Endothelial cell of umbilical vein (primary cell): ENCODE measurements around the gene CDH2. TPM values are rescaled to one million over a fixed set of nuclear protein-coding genes. Genes with fewer than 3 reads are reported as not detected.

Source experiments
- BruUV-seq: library from RNA; stranded (reverse); fragments of 400-500 nt; replicated peaks from 2 replicates; lab custom pipeline; 2021; lab: Mats Ljungman, UMichigan
- CTCF ChIA-PET: fragments of 300-600, 350-600 bp; sonication (Branson Sonifier 250); formaldehyde crosslinking; loops from one replicate; lab custom pipeline; 2021; ENCODE audit warnings: antibody characterized with exemption, inconsistent platforms; lab: Charles Lee
- POLR2A ChIA-PET: fragments of 300-600, 350-600 bp; sonication (Branson Sonifier 250); formaldehyde crosslinking; loops from one replicate; lab custom pipeline; 2021; ENCODE audit warnings: antibody characterized with exemption, inconsistent platforms; lab: Charles Lee
- DNase-seq: peaks from one replicate; pipeline ENCODE4 v3.0.0-alpha.2; 2011; ENCODE audit warnings: low read depth, low spot score
- FAIRE-seq: peaks from 2 replicates; lab custom pipeline; 2011; peaks lifted over from hg19 to GRCh38; lab: Jason Lieb, UNC
- H2AFZ ChIP-seq: 2 replicates; pipeline ENCODE4 v1.6.0; 2012; ENCODE audit warnings: low read depth, low read length, control low read depth, inconsistent platforms
- H3K27ac ChIP-seq: 2 replicates; pipeline ENCODE4 v1.5.1; 2011; ENCODE audit warnings: low read depth, mild to moderate bottlenecking, control low read depth, low read length, moderate library complexity; ENCODE audit not compliant: insufficient read depth
- H3K27me3 ChIP-seq, 2 experiments: 2 replicates each; pipeline versions ENCODE4 v1.6.0 to v1.6.1; 2011; ENCODE audit warnings: low read length in 2 of 2, mixed read lengths in 1 of 2; ENCODE audit not compliant: control insufficient read depth in 2 of 2, insufficient read depth in 2 of 2
- H3K36me3 ChIP-seq, 2 experiments: 2 replicates in 1 of 2; 3 replicates in 1 of 2; pipeline ENCODE4 v1.5.1; 2011; ENCODE audit warnings: low read length in 2 of 2, mild to moderate bottlenecking in 1 of 2, moderate library complexity in 1 of 2; ENCODE audit not compliant: control insufficient read depth in 2 of 2, insufficient read depth in 2 of 2; ENCODE audit errors: extremely low read depth in 1 of 2
- H3K4me1 ChIP-seq: 3 replicates; pipeline ENCODE4 v1.5.1; 2011; ENCODE audit warnings: mild to moderate bottlenecking, low read length; ENCODE audit not compliant: control insufficient read depth, insufficient read depth; ENCODE audit errors: extremely low read depth
- H3K4me2 ChIP-seq: 2 replicates; pipeline ENCODE4 v1.6.1; 2011; ENCODE audit warnings: low read length, control low read depth, mixed read lengths; ENCODE audit not compliant: insufficient read depth
- H3K4me3 ChIP-seq, 3 experiments: fragments of 200-600 bp in 1 of 3; sonication (generic), shearing (Covaris generic) in 1 of 3; replicated peaks in 1 of 3; 2 replicates each; pipeline ENCODE4 v1.5.1; 2011 to 2016; ENCODE audit warnings: control low read depth in 3 of 3, low read length in 3 of 3, mild to moderate bottlenecking in 2 of 3, inconsistent platforms in 1 of 3, low read depth in 1 of 3, moderate library complexity in 1 of 3; ENCODE audit not compliant: insufficient read depth in 1 of 3
- H3K79me2 ChIP-seq: 2 replicates; pipeline ENCODE4 v1.6.0; 2012; ENCODE audit warnings: low read length, inconsistent platforms; ENCODE audit not compliant: control insufficient read depth, insufficient read depth
- H3K9ac ChIP-seq: replicated peaks from 2 replicates; pipeline ENCODE3; 2011; ENCODE audit warnings: low read length, control low read depth; ENCODE audit not compliant: insufficient read depth; ENCODE audit errors: extremely low read depth
- H3K9me1 ChIP-seq: replicated peaks from 3 replicates; pipeline ENCODE4 v1.6.0; 2011; ENCODE audit warnings: mild to moderate bottlenecking, low read length; ENCODE audit not compliant: control insufficient read depth, insufficient read depth; ENCODE audit errors: extremely low read depth
- H3K9me3 ChIP-seq: replicated peaks from 2 replicates; pipeline ENCODE4 v1.5.1; 2012; ENCODE audit warnings: low read length, inconsistent platforms; ENCODE audit not compliant: control insufficient read depth, insufficient read depth
- H4K20me1 ChIP-seq: replicated peaks from 2 replicates; pipeline ENCODE3; 2011; ENCODE audit warnings: mild to moderate bottlenecking, low read length; ENCODE audit not compliant: control insufficient read depth, insufficient read depth; ENCODE audit errors: extremely low read depth
- CTCF ChIP-seq, 2 donors: IDR thresholded peaks; 1 replicate in 1 of 2; 2 replicates in 1 of 2; pipeline ENCODE4 v1.5.1; 2011; ENCODE audit warnings: low read length in 2 of 2, mild to moderate bottlenecking in 2 of 2, moderate library complexity in 2 of 2, control low read depth in 1 of 2, inconsistent platforms in 1 of 2, low read depth in 1 of 2; ENCODE audit not compliant: insufficient read depth in 1 of 2; ENCODE audit errors: extremely low read depth in 1 of 2
- GATA2 ChIP-seq: IDR thresholded peaks from 2 replicates; pipeline ENCODE4 v1.7.0; 2011; ENCODE audit warnings: low read depth, mild to moderate bottlenecking, moderate library complexity, mixed read lengths, low read length; ENCODE audit not compliant: insufficient read length, insufficient read depth
- JUN ChIP-seq: IDR thresholded peaks from 2 replicates; pipeline ENCODE4 v1.6.1; 2011; ENCODE audit warnings: borderline replicate concordance, low read depth; ENCODE audit not compliant: insufficient read length, insufficient read depth
- MYC ChIP-seq: IDR thresholded peaks from one replicate; pipeline ENCODE4 v1.6.1; 2011; ENCODE audit warnings: mild to moderate bottlenecking, low read depth, low read length
- dilution Hi-C: fragments of 300-500 bp; cut with MboI; formaldehyde crosslinking; loops from one replicate; pipeline ENCODE4 v1.15.0; 2019; ENCODE audit warnings: low sequenced_read_pairs; ENCODE audit not compliant: extremely low pct_ligation_motif_present
- intact Hi-C: fragments of 100-400 bp; cut with micrococcal nuclease; formaldehyde crosslinking; loops from one replicate; pipeline ENCODE4 v1.10.0; 2022
- polyA plus RNA-seq, 4 experiments: library from polyadenylated mRNA; depleted of rRNA in 3 of 4; stranded (reverse) in 3 of 4; unstranded in 1 of 4; fragments of >200 nt; gene quantifications; 2 replicates each; pipeline versions ENCODE4 v1.2.1 to v1.2.3, GENCODE V29; 2011 to 2012; ENCODE audit warnings: missing spikeins in 1 of 4
- total RNA-seq: library from RNA; stranded (reverse); gene quantifications from 2 replicates; pipeline ENCODE4 v1.2.3, GENCODE V29; 2021

The CDH2 gene
- total and polyA plus RNA-seq, 2 donors (not counting 3 experiments of a cell fraction or from before 2014, with no cell fraction given), result 37.6 to 59.5 TPM

- dilution Hi-C loops (no loop called here), intact Hi-C loops (loop anchor here (2.0 kb wide), 1 partner anchor 111 kb away; the partner anchor contains the start of gene CDH2)
- Histone ChIP-seq H3K9me1 (no peaks in the 10 kb centered on the region), H3K4me3 (no peak overlapping the region), H2AFZ (no peak overlapping the region), H3K9me3 (no peaks in the 10 kb centered on the region), H3K36me3 (no peaks in the 10 kb centered on the region), H3K27me3 (no peaks in the 10 kb centered on the region), H3K9ac (no peak overlapping the region), H3K79me2 (peaks cover 10% of the 10 kb centered on the region), H3K4me2 (no peak overlapping the region), H3K27ac (peak overlapping the region; percentile 10), H4K20me1 (peaks cover 3% of the 10 kb centered on the region), H3K4me1 (peaks cover 17% of the 10 kb centered on the region)
- no peak for DNase-seq
- no peak for FAIRE-seq
- TF ChIP-seq GATA2 (no peak), MYC (no peak)
- CTCF ChIA-PET, result interaction anchor here (0.9 kb wide), 1 partner anchor 9 kb away, joined by 3 read pairs; no protein-coding TSS in a partner anchor
- no TSS peak for BruUV-seq
- POLR2A ChIA-PET, result no interaction called here
Observed at GRCh38 chr18:28065793-28066186, 111.1 kb downstream of the CDH2 start.

- ChIA-PET CTCF (interaction anchor here (0.9 kb wide), 1 partner anchor 10 kb away, joined by 3 read pairs; no protein-coding TSS in a partner anchor), POLR2A (no interaction called here)
- Histone ChIP-seq H3K79me2 (peaks cover 6% of the 10 kb centered on the region), H3K4me2 (no peak overlapping the region), H3K9me1 (no peaks in the 10 kb centered on the region), H2AFZ (no peak overlapping the region), H3K4me1 (peaks cover 17% of the 10 kb centered on the region), H3K4me3 (no peak overlapping the region), H3K27me3 (no peaks in the 10 kb centered on the region), H3K9me3 (no peaks in the 10 kb centered on the region), H3K27ac (peak overlapping the region; percentile 20), H3K36me3 (no peaks in the 10 kb centered on the region), H3K9ac (no peak overlapping the region), H4K20me1 (peaks cover 3% of the 10 kb centered on the region)
- TF ChIP-seq JUN, result peak; percentile 6
- TF ChIP-seq GATA2, result no peak
- TF ChIP-seq CTCF (IDR thresholded peaks at IDR 0.05; ENCODE audit: extremely low read depth in 1 of 2, insufficient read depth in 1 of 2, low read depth in 1 of 2, low read length in 2 of 2), result no peak
- DNase-seq, result peak; percentile 14
- dilution Hi-C loops (no loop called here), intact Hi-C loops (loop anchor here (2.0 kb wide), 1 partner anchor 112 kb away; the partner anchor contains the start of gene CDH2)
- TSS peak; percentile 46 for BruUV-seq
- no peak for FAIRE-seq
Observed at GRCh38 chr18:28065031-28065792, 111.7 kb downstream of the CDH2 start.
